Naive thymus-derived CD8-positive, alpha-beta T cell (primary cell): ENCODE data around the gene CMAS. TPM values are rescaled to one million over a fixed set of nuclear protein-coding genes. Genes with fewer than 3 reads are reported as not detected.
A peak's percentile ranks its signal among the peaks of the same experiment; 100 is the strongest.
"Not testable (repeated sequence)": the region's sequence is repeated elsewhere in the genome, so short reads cannot be mapped to it uniquely, and the experiment has no call there.

ENCODE experiments used
- ATAC-seq, 2 donors: fragments of 150-1000 bp; cut with Tn5 transposase in 1 of 2; sonication (Bioruptor Pico), chemical (Tn5 transposase) in 1 of 2; 1 replicate in 1 of 2; 2 replicates in 1 of 2; pipeline ENCODE4 v1.10.0; 2021; ENCODE audit warnings: mild to moderate bottlenecking in 2 of 2, moderate library complexity in 2 of 2
- POLR2A ChIA-PET: fragments of 350-600 bp; sonication (Branson Sonifier 250); formaldehyde crosslinking; loops from one replicate; lab custom pipeline; 2021; ENCODE audit warnings: antibody characterized with exemption; lab: Charles Lee
- DNase-seq, 10 donors: peaks; one replicate each; pipeline versions ENCODE4 v3.0.0 to v3.0.0-alpha.2; 2020 to 2022
- H3K27ac Mint-ChIP-seq, 10 donors: one replicate each; pipeline ENCODE4 v1.8.0; 2020 to 2022; ENCODE audit warnings: mild to moderate bottlenecking in 10 of 10, mixed read lengths in 10 of 10, moderate library complexity in 4 of 10, inconsistent platforms in 1 of 10
- H3K27me3 Mint-ChIP-seq, 5 donors: one replicate each; pipeline ENCODE4 v1.8.0; 2021 to 2022; ENCODE audit warnings: mixed read lengths in 5 of 5
- H3K36me3 Mint-ChIP-seq, 3 donors: one replicate each; pipeline ENCODE4 v1.8.0; 2020 to 2022; ENCODE audit warnings: mixed read lengths in 3 of 3, mild to moderate bottlenecking in 2 of 3, inconsistent platforms in 1 of 3
- H3K4me1 Mint-ChIP-seq, 4 donors: one replicate each; pipeline ENCODE4 v1.8.0; 2021 to 2022; ENCODE audit warnings: mixed read lengths in 4 of 4
- H3K4me3 Mint-ChIP-seq, 10 donors: one replicate each; pipeline ENCODE4 v1.8.0; 2020 to 2022; ENCODE audit warnings: mild to moderate bottlenecking in 10 of 10, mixed read lengths in 10 of 10, moderate library complexity in 6 of 10, inconsistent platforms in 1 of 10
- H3K9me3 Mint-ChIP-seq, 9 donors: one replicate each; pipeline ENCODE4 v1.8.0; 2020 to 2022; ENCODE audit warnings: mixed read lengths in 9 of 9, mild to moderate bottlenecking in 3 of 9, inconsistent platforms in 1 of 9, moderate library complexity in 1 of 9
- polyA plus RNA-seq, 3 donors: library from polyadenylated mRNA; unstranded; fragments of 300-500 nt; fragmentation: Illumina TruSeq; gene quantifications; one replicate each; pipeline ENCODE4 v1.2.3, GENCODE V29; 2021
- total RNA-seq, 8 experiments: library from RNA in 2 of 8; stranded (reverse) in 2 of 8; gene quantifications; one replicate each; pipeline ENCODE4 v1.2.3 and lab custom pipeline; 2021 to 2026

Gene CMAS
- total RNA-seq (10 to 100 TPM; 17.6 to 18.3 TPM), polyA plus RNA-seq (10 to 100 TPM; 28.2 to 36.9 (median 35.7) TPM), total RNA-seq (lab: John Stamatoyannopoulos, UW) (5.4 to 26.3 (median 18.3) reads per million in 6 experiments)

GRCh38 chr12:22046090-22046967, at the start of gene CMAS:
TSS of gene CMAS (plus strand) at chr12:22046218. CDS start at chr12:22046304, 86 bp downstream.
- peak within 1 kb of the TSS; percentile 76 to 97 (median 92) for H3K27ac Mint-ChIP-seq
- POLR2A ChIA-PET: interaction anchor here (0.6 to 1.8 kb wide), 3 partner anchors 388 to 498 kb away, joined by 3 to 7 read pairs (median 4); partner anchors contain the start of genes C2CD5 and LDHB

GRCh38 chr12:21998295-21998694, 47.7 kb upstream of the CMAS start:
- H3K27me3 Mint-ChIP-seq: peaks cover 0 to 5% (median 0%) of the 10 kb centered on the region in 5 donors
- no peak overlapping the region for H3K27ac Mint-ChIP-seq
- POLR2A ChIA-PET: no interaction called here
- no peak overlapping the region for H3K4me3 Mint-ChIP-seq
- H3K36me3 Mint-ChIP-seq: no peaks in the 10 kb centered on the region
- H3K9me3 Mint-ChIP-seq: no peaks in the 10 kb centered on the region
- ATAC-seq (no peak), DNase-seq (no peak)
- H3K4me1 Mint-ChIP-seq: peaks cover 0 to under 1% (median 0%) of the 10 kb centered on the region in 4 donors

More at GRCh38 chr12:22046090-22046967, at the start of gene CMAS:
- ATAC-seq (peak; percentile 84), DNase-seq (peak; percentile 49 to 86 (median 68))
- no peaks in the 10 kb centered on the region for H3K27me3 Mint-ChIP-seq
- H3K9me3 Mint-ChIP-seq: no peaks in the 10 kb centered on the region
- H3K36me3 Mint-ChIP-seq: peaks cover 0 to 5% (median 0%) of the 10 kb centered on the region in 3 donors
- H3K4me3 Mint-ChIP-seq: peak within 1 kb of the TSS; percentile 92 to 99 (median 95)
- H3K4me1 Mint-ChIP-seq: peaks cover 14 to 44% (median 42%) of the 10 kb centered on the region in 4 donors

GRCh38 chr12:21998782-21999181, 47.2 kb upstream of the CMAS start:
- no peak overlapping the region for H3K4me3 Mint-ChIP-seq
- H3K36me3 Mint-ChIP-seq: no peaks in the 10 kb centered on the region
- H3K27ac Mint-ChIP-seq: no peak overlapping the region
- no peaks in the 10 kb centered on the region for H3K4me1 Mint-ChIP-seq
- peaks cover 0 to 5% (median 0%) of the 10 kb centered on the region in 5 donors for H3K27me3 Mint-ChIP-seq
- no peaks in the 10 kb centered on the region for H3K9me3 Mint-ChIP-seq
- no peak for ATAC-seq
- DNase-seq: no peak
- POLR2A ChIA-PET: no interaction called here

- ATAC-seq (peak in 1 of 2 donors; percentile 33), DNase-seq (no peak)
- POLR2A ChIA-PET: no interaction called here
- Mint-ChIP-seq H3K36me3 (no peaks in the 10 kb centered on the region), H3K4me3 (no peak overlapping the region), H3K27ac (no peak overlapping the region), H3K27me3 (peaks cover 0 to 8% (median 4%) of the 10 kb centered on the region in 5 donors), H3K9me3 (peaks cover 0 to 3% (median 0%) of the 10 kb centered on the region in 9 donors), H3K4me1 (no peaks in the 10 kb centered on the region)
Observed at GRCh38 chr12:22002430-22002829, 43.6 kb upstream of the CMAS start.

GRCh38 chr12:22007794-22008193, 38.2 kb upstream of the CMAS start:
- H3K4me3 Mint-ChIP-seq, H3K36me3 Mint-ChIP-seq, H3K9me3 Mint-ChIP-seq, H3K27ac Mint-ChIP-seq, POLR2A ChIA-PET, ATAC-seq, H3K4me1 Mint-ChIP-seq, DNase-seq: not testable (repeated sequence)
- H3K27me3 Mint-ChIP-seq: peaks cover 2 to 18% (median 8%) of the 10 kb centered on the region in 5 donors

DNA sequence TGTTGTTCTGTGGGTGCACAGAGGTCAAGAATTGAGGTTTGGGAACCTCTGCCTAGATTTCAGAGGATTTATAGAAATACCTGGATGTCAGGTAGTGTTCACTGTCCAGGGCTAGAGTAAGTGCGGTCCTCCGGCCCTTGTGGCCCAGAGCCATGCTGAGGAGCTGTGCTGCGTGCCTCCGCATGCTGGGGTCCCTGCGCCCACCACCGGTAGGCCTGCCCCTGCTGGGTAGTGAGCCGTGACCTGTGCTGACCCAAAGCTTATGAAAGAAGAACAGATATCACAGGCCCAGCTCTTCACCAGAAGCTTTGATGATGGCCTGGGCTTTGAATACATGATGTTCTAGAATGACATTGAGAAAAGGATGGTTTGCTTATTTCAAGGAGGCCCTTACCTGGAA, 37.8 kb upstream of the CMAS start:
- no peak for ATAC-seq
- Mint-ChIP-seq H3K27ac (peak overlapping the region in 1 of 10 donors; percentile 16), H3K4me3 (no peak overlapping the region), H3K27me3 (peaks cover 2 to 18% (median 8%) of the 10 kb centered on the region in 5 donors), H3K36me3 (no peaks in the 10 kb centered on the region), H3K4me1 (no peaks in the 10 kb centered on the region), H3K9me3 (peaks cover 0 to 3% (median 0%) of the 10 kb centered on the region in 9 donors)
- no peak for DNase-seq
- POLR2A ChIA-PET: no interaction called here

- peaks cover 0 to 3% (median 0%) of the 10 kb centered on the region in 9 donors for H3K9me3 Mint-ChIP-seq
- H3K4me3 Mint-ChIP-seq: no peak overlapping the region
- POLR2A ChIA-PET: no interaction called here
- peaks cover 0 to 10% (median 9%) of the 10 kb centered on the region in 5 donors for H3K27me3 Mint-ChIP-seq
- ATAC-seq: no peak
- no peaks in the 10 kb centered on the region for H3K36me3 Mint-ChIP-seq
- DNase-seq: no peak
- H3K4me1 Mint-ChIP-seq: no peaks in the 10 kb centered on the region
- no peak overlapping the region for H3K27ac Mint-ChIP-seq
Observed at GRCh38 chr12:22014041-22014782, 31.8 kb upstream of the CMAS start.

DNA sequence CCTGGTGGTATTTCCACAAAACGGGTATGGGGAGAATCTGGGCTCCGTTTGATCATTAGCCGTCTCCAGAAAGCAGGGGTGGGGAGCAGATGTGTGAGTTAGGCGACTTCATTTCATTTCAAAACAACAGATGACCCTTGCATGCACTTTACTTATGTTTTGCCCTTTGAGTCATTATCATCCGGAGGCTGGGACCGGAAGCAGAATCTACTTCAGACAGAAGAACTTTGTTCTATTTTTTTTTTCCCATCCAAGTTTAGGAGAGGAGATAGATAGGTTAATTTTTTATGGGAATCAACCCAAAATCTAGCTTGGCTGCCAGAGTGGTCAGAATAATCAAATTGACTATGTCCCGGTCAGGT, 31.3 kb upstream of the CMAS start:
- Mint-ChIP-seq H3K27ac (no peak overlapping the region), H3K4me3 (no peak overlapping the region), H3K4me1 (no peaks in the 10 kb centered on the region), H3K9me3 (peaks cover 0 to 3% (median 0%) of the 10 kb centered on the region in 9 donors), H3K36me3 (no peaks in the 10 kb centered on the region), H3K27me3 (peaks cover 0 to 10% (median 9%) of the 10 kb centered on the region in 5 donors)
- ATAC-seq: no peak
- no peak for DNase-seq
- POLR2A ChIA-PET: no interaction called here

DNA sequence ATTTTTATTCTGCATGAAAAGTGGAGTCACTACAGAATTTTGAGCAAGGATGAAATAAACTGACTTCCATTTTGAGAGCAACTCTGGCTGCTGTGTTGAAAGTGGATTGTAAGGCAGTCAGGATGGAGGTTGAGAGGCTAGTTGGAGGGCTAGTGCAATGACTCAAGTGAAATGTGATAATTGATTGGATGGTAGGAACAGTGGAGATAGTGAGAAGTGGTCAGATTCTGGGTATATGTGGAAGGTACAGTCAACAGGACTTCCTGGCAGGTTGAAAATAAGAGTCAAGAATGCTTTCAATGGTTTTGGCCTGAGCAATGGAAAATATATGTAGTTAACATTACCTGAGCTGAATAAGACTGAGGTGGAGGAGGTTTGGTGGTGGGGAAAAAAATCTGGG, 29.0 kb upstream of the CMAS start:
- DNase-seq: no peak
- POLR2A ChIA-PET: no interaction called here
- no peak overlapping the region for H3K27ac Mint-ChIP-seq

DNA sequence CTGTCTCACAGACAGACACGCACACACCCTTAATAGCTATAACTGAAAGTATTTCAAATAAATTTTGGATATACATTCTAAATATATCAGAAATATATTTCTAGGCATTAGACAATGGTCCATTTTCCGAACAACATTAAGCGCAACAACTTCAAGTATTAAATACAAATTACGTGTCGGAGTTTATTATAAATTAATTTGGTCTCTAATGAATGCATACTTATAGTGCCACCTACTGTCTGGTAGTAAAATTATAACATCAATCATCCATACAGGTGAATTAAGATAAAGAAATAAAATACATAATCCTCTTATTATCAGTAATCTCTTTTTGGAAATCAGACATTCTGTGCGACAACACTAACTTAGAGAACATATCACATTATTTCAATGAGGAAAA, 27.2 kb upstream of the CMAS start:
- POLR2A ChIA-PET: no interaction called here
- Mint-ChIP-seq H3K27me3 (peaks cover 2 to 6% (median 5%) of the 10 kb centered on the region in 5 donors), H3K27ac (no peak overlapping the region), H3K36me3 (peaks cover 0 to 4% (median 0%) of the 10 kb centered on the region in 3 donors), H3K4me3 (no peak overlapping the region), H3K4me1 (no peaks in the 10 kb centered on the region), H3K9me3 (peaks cover 0 to 11% (median 5%) of the 10 kb centered on the region in 9 donors)
- no peak for ATAC-seq
- peak in 3 of 10 donors; percentile 11 to 20 (median 15) for DNase-seq

More for the DNA sequence above, 29.0 kb upstream of the CMAS start:
- H3K36me3 Mint-ChIP-seq: no peaks in the 10 kb centered on the region
- H3K4me1 Mint-ChIP-seq: no peaks in the 10 kb centered on the region
- no peak overlapping the region for H3K4me3 Mint-ChIP-seq
- H3K9me3 Mint-ChIP-seq: no peaks in the 10 kb centered on the region
- H3K27me3 Mint-ChIP-seq: peaks cover 1 to 13% (median 5%) of the 10 kb centered on the region in 5 donors
- no peak for ATAC-seq

GRCh38 chr12:22023489-22023888, 22.5 kb upstream of the CMAS start:
- DNase-seq, H3K27ac Mint-ChIP-seq, H3K4me3 Mint-ChIP-seq, H3K4me1 Mint-ChIP-seq, H3K27me3 Mint-ChIP-seq, POLR2A ChIA-PET, H3K36me3 Mint-ChIP-seq, ATAC-seq: not testable (repeated sequence)
- peaks cover 0 to 15% (median 7%) of the 10 kb centered on the region in 9 donors for H3K9me3 Mint-ChIP-seq

- no peak for DNase-seq
- Mint-ChIP-seq H3K27me3 (no peaks in the 10 kb centered on the region), H3K4me1 (peaks cover 3% of the 10 kb centered on the region in 4 donors), H3K4me3 (no peak overlapping the region), H3K36me3 (no peaks in the 10 kb centered on the region), H3K9me3 (no peaks in the 10 kb centered on the region), H3K27ac (no peak overlapping the region)
- ATAC-seq: no peak
- POLR2A ChIA-PET: no interaction called here
Observed at GRCh38 chr12:22029491-22029890, 16.5 kb upstream of the CMAS start.
